Endodermal cell (in vitro differentiated cells): Measurements from ENCODE around the gene SORCS2. TPM values are rescaled to one million over a fixed set of nuclear protein-coding genes. Genes with fewer than 3 reads are reported as not detected.
A peak's percentile ranks its signal among the peaks of the same experiment; 100 is the strongest.

ENCODE experiments used
- DNase-seq: peaks from one replicate; pipeline ENCODE4 v3.0.0-alpha.2; 2017
- H3K27ac ChIP-seq: 2 replicates; pipeline ENCODE4 v1.5.1; 2013; ENCODE audit warnings: mild to moderate bottlenecking, low read depth, low read length, moderate library complexity
- H3K27me3 ChIP-seq: 2 replicates; pipeline ENCODE4 v1.6.1; 2013; ENCODE audit warnings: mild to moderate bottlenecking, low read length, moderate library complexity; ENCODE audit not compliant: insufficient read depth, control insufficient read depth, poor library complexity, severe bottlenecking
- H3K36me3 ChIP-seq: 2 replicates; pipeline ENCODE4 v1.7.0; 2013; ENCODE audit warnings: mild to moderate bottlenecking, low read length, moderate library complexity; ENCODE audit not compliant: control insufficient read depth, insufficient read depth
- H3K4me1 ChIP-seq: one replicate; pipeline ENCODE4 v1.7.0; 2013; ENCODE audit warnings: low read length; ENCODE audit not compliant: control insufficient read depth, insufficient read depth
- H3K4me3 ChIP-seq: 2 replicates; pipeline ENCODE4 v1.5.1; 2013; ENCODE audit warnings: mild to moderate bottlenecking, low read length, moderate library complexity
- H3K9ac ChIP-seq: 2 replicates; pipeline ENCODE4 v1.6.1; 2013; ENCODE audit warnings: mild to moderate bottlenecking, low read length, moderate library complexity; ENCODE audit not compliant: poor library complexity, severe bottlenecking; ENCODE audit errors: extremely low read depth
- H3K9me3 ChIP-seq: 2 replicates; pipeline ENCODE4 v1.6.1; 2013; ENCODE audit warnings: mild to moderate bottlenecking, low read length, moderate library complexity; ENCODE audit not compliant: control insufficient read depth
- H3K27ac Mint-ChIP-seq: 2 replicates; pipeline ENCODE4 v1.8.0; 2020; ENCODE audit warnings: mixed read lengths
- H3K27me3 Mint-ChIP-seq: 2 replicates; pipeline ENCODE4 v1.8.0; 2021; ENCODE audit warnings: mild to moderate bottlenecking, mixed read lengths; ENCODE audit not compliant: insufficient read depth
- H3K36me3 Mint-ChIP-seq: 2 replicates; pipeline ENCODE4 v1.8.0; 2020; ENCODE audit warnings: low read depth, mixed read lengths
- H3K4me1 Mint-ChIP-seq: 2 replicates; pipeline ENCODE4 v1.8.0; 2020; ENCODE audit warnings: mixed read lengths
- H3K4me3 Mint-ChIP-seq: 2 replicates; pipeline ENCODE4 v1.8.0; 2020; ENCODE audit warnings: mild to moderate bottlenecking, moderate library complexity, mixed read lengths
- H3K9me3 Mint-ChIP-seq: 2 replicates; pipeline ENCODE4 v1.8.0; 2020; ENCODE audit warnings: mild to moderate bottlenecking, mixed read lengths
- WGBS, 2 experiments: methylation state at CpG; one replicate each; pipeline versions ENCODE4 v1.1.5 to v1.1.7; 2013; ENCODE audit warnings: missing lambda C conversion rate in 2 of 2, mixed read lengths in 1 of 2; ENCODE audit not compliant: insufficient coverage in 1 of 2, insufficient read length in 1 of 2; 5-methylcytosine and 5-hydroxymethylcytosine counted together
- total RNA-seq, 2 donors: library from RNA; stranded (reverse); fragmentation: NEBNext Ultra II Directional in 1 of 2; extraction: Animal tissue kit (Norgen Biotek cat#: 25700) in 1 of 2; gene quantifications; 2 replicates in 1 of 2; 3 replicates in 1 of 2; pipeline ENCODE4 v1.2.1, GENCODE V29; 2021
- TF ChIP-seq, protein P1 (sequence below): fragments of 200-600 bp; sonication (generic); conservative IDR thresholded peaks from 2 replicates; pipeline ENCODE4 v1.5.0; 2021; ENCODE audit warnings: antibody characterized with exemption, mild to moderate bottlenecking

The SORCS2 gene
- total RNA-seq, 2 donors from 2014 or later: 1.4 to 1.9 TPM

DNA sequence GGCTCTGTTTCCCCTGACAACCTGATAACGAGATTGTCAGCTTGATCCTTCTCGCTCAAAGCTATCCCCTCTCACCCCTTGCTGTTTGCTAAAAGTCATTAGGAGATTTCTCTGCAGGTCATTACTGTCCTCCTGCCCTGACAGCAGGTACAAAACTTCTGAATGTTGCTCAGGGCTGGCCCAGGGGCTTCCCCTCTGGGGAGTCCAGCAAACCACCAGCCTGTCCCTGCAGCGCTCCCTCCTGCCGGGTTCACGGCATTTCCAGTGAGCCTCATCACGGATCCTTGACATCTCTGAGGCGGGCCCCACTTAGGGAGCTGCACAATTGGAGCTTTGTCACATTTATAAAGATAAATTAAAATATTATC is 5.2 kb upstream of the SORCS2 start:
- H3K36me3 ChIP-seq: no peaks in the 10 kb centered on the region
- DNase-seq: peak; percentile 61
- Mint-ChIP-seq H3K27ac (no peak overlapping the region), H3K4me3 (no peak overlapping the region), H3K27me3 (peaks cover 95% of the 10 kb centered on the region), H3K36me3 (no peaks in the 10 kb centered on the region), H3K4me1 (peaks cover 15% of the 10 kb centered on the region), H3K9me3 (peaks cover 8% of the 10 kb centered on the region)
- WGBS, 2 experiments: 26 to 46% methylated on average over 2 to 7 of the region's 7 CpGs
- H3K9me3 ChIP-seq: peaks cover 8% of the 10 kb centered on the region
- no peak overlapping the region for H3K27ac ChIP-seq
- TF ChIP-seq, protein P1, sequence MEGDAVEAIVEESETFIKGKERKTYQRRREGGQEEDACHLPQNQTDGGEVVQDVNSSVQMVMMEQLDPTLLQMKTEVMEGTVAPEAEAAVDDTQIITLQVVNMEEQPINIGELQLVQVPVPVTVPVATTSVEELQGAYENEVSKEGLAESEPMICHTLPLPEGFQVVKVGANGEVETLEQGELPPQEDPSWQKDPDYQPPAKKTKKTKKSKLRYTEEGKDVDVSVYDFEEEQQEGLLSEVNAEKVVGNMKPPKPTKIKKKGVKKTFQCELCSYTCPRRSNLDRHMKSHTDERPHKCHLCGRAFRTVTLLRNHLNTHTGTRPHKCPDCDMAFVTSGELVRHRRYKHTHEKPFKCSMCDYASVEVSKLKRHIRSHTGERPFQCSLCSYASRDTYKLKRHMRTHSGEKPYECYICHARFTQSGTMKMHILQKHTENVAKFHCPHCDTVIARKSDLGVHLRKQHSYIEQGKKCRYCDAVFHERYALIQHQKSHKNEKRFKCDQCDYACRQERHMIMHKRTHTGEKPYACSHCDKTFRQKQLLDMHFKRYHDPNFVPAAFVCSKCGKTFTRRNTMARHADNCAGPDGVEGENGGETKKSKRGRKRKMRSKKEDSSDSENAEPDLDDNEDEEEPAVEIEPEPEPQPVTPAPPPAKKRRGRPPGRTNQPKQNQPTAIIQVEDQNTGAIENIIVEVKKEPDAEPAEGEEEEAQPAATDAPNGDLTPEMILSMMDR: no peak
- H3K9ac ChIP-seq: no peak overlapping the region
- peaks cover 61% of the 10 kb centered on the region for H3K27me3 ChIP-seq
- H3K4me3 ChIP-seq: no peak overlapping the region
- H3K4me1 ChIP-seq: peaks cover 13% of the 10 kb centered on the region

DNA sequence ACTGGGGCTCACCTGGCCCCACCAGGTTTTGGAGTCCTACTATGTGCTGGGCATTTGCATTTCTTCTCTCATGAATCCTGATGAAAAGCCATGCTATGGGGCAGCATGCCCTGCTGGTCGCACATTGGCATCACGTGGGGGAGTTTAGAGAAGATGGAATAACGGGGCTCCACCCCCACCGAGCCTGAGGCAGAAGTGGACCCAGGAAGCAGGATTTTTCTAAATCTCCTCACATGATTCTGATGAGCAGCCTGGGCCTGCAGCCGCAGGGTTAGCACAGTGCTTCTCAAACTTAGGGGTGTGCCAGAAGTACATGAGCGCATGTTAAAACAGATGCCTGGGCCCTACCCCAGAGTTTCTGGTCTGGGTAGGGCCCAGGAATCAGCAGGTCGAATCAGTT is 4.6 kb upstream of the SORCS2 start:
- peaks cover 90% of the 10 kb centered on the region for H3K27me3 Mint-ChIP-seq
- peaks cover 15% of the 10 kb centered on the region for H3K4me1 Mint-ChIP-seq
- H3K27ac Mint-ChIP-seq: no peak overlapping the region
- Histone ChIP-seq H3K9ac (no peak overlapping the region), H3K9me3 (peaks cover 8% of the 10 kb centered on the region), H3K27ac (no peak overlapping the region), H3K36me3 (no peaks in the 10 kb centered on the region), H3K4me1 (peaks cover 13% of the 10 kb centered on the region), H3K4me3 (no peak overlapping the region), H3K27me3 (peaks cover 61% of the 10 kb centered on the region)
- DNase-seq: peak; percentile 40
- H3K9me3 Mint-ChIP-seq: peaks cover 8% of the 10 kb centered on the region
- no peaks in the 10 kb centered on the region for H3K36me3 Mint-ChIP-seq
- TF ChIP-seq, protein P1: peak; percentile 6
- 91 to 97% methylated on average over 5 to 7 of the region's 7 CpGs for WGBS, 2 experiments
- no peak overlapping the region for H3K4me3 Mint-ChIP-seq

- WGBS, 2 experiments: 86 to 94% methylated on average over 12 of the region's 12 CpGs
- Histone ChIP-seq H3K4me3 (no peak overlapping the region), H3K9ac (no peak overlapping the region), H3K27me3 (peaks cover 69% of the 10 kb centered on the region), H3K36me3 (no peaks in the 10 kb centered on the region), H3K27ac (no peak overlapping the region), H3K4me1 (peaks cover 13% of the 10 kb centered on the region), H3K9me3 (peaks cover 8% of the 10 kb centered on the region)
- no peaks in the 10 kb centered on the region for H3K36me3 Mint-ChIP-seq
- H3K27me3 Mint-ChIP-seq: peaks cover 88% of the 10 kb centered on the region
- peaks cover 8% of the 10 kb centered on the region for H3K9me3 Mint-ChIP-seq
- H3K4me1 Mint-ChIP-seq: peaks cover 15% of the 10 kb centered on the region
- DNase-seq: peak; percentile 36
- TF ChIP-seq, protein P1: no peak
- no peak overlapping the region for H3K4me3 Mint-ChIP-seq
- H3K27ac Mint-ChIP-seq: no peak overlapping the region
Observed at GRCh38 chr4:7189066-7189465, 3.3 kb upstream of the SORCS2 start.
